ENCODE data around the gene POP7. TPM values are rescaled to one million over a fixed set of nuclear protein-coding genes. Genes with fewer than 3 reads are reported as not detected.

The POP7 gene
- total and polyA plus RNA-seq, 2 of the 4 experiments (the other 2 are of a cell fraction): 14.9 to 38.0 TPM

DNA sequence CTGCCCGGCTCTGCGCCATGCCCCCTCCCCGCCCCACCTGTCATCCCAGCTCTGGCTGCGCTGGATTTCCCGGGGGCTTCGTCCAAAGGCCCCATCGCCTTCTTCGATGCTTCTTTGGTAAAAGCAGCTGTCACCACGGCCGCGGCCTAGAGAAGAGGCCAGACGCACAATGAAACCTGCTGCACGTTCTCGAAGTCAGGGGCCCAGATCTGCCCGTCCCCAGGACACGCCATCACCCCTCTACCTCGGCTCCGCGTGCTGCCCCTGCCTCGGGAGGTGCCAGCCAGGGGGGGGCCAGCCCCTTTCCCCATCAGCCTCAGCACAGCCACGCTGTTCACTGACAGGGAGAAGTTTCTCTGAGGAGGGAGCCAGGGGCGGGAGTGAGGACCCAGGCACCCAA is 18.7 kb upstream of the POP7 start:
- TF ChIP-seq POLR2A (IDR thresholded peaks at IDR 0.05; ENCODE audit: low read depth, low read length): no peak
- TF ChIP-seq CHD1 (IDR thresholded peaks at IDR 0.05; ENCODE audit: low read depth, low read length): no peak
- TF ChIP-seq MAFK (IDR thresholded peaks at IDR 0.05; ENCODE audit: low read depth, low read length): no peak
- TF ChIP-seq MAZ (IDR thresholded peaks at IDR 0.05; ENCODE audit: borderline replicate concordance, low read depth, low read length): no peak
- TF ChIP-seq CEBPB (IDR thresholded peaks at IDR 0.05; ENCODE audit: low read depth, low read length): no peak
- no peak overlapping the region for H2AFZ ChIP-seq (replicated peaks; ENCODE audit: low read length, poor library complexity)
- no TSS peak for BruUV-seq (replicated peaks)
- POLR2A ChIA-PET (ENCODE audit: unreplicated experiment): interaction anchor here (0.6 kb wide), 1 partner anchor 10 kb away, joined by 7 read pairs; no protein-coding TSS in a partner anchor
- H3K36me3 ChIP-seq (ENCODE audit: control insufficient read depth, insufficient read depth, low read length): peaks cover 64% of the 10 kb centered on the region
- no peak for ATAC-seq (ENCODE audit: low read depth)
- H4K5ac ChIP-seq (ENCODE audit: low read depth, low read length): no peak overlapping the region
- H2BK120ac ChIP-seq (ENCODE audit: low read depth, low read length): no peak overlapping the region
- CTCF ChIA-PET: no interaction called here
- WGBS, 2 experiments (ENCODE audit: extremely low coverage in 2 of 2, insufficient read length in 1 of 2): 87% methylated on average over 13 of the region's 22 CpGs; no CpG with 5 or more reads in 1 of the 2 experiments
- no peak overlapping the region for H3K18ac ChIP-seq (ENCODE audit: low read depth, low read length)
- peaks cover 54% of the 10 kb centered on the region for H4K20me1 ChIP-seq (ENCODE audit: insufficient read depth, low read length)
- DNase-seq: no peak
- no peak overlapping the region for H3K23ac ChIP-seq (ENCODE audit: low read depth, low read length)
- H2AK9ac ChIP-seq (replicated peaks; ENCODE audit: low read depth, low read length, poor library complexity): no peak overlapping the region
- no peak overlapping the region for H2AK5ac ChIP-seq (ENCODE audit: low read depth, low read length)
- no peak overlapping the region for H3K56ac ChIP-seq (ENCODE audit: extremely low read depth, insufficient read depth, low read length)
- no peak overlapping the region for H3K4ac ChIP-seq (ENCODE audit: low read depth, low read length)
- no peaks in the 10 kb centered on the region for H3K9me1 ChIP-seq (ENCODE audit: insufficient read depth, low read length)
- no peak overlapping the region for H4K8ac ChIP-seq (ENCODE audit: low read depth in 2 of 2, low read length in 2 of 2)
- intact Hi-C loops (cut with micrococcal nuclease): no loop called here
- H4K91ac ChIP-seq (ENCODE audit: insufficient read depth, low read depth, low read length): no peak overlapping the region
- no peak overlapping the region for H2BK20ac ChIP-seq (ENCODE audit: low read depth, low read length)
- no peaks in the 10 kb centered on the region for H3K27me3 ChIP-seq (ENCODE audit: control insufficient read depth, insufficient read depth, low read length)
- H3K9ac ChIP-seq (ENCODE audit: low read depth, low read length): no peak overlapping the region
- in situ Hi-C loops (cut with MboI; ENCODE audit: low sequenced_read_pairs): no loop called here
- no peak overlapping the region for H3K4me2 ChIP-seq (ENCODE audit: low read depth, low read length)
- dilution Hi-C loops (cut with HindIII; ENCODE audit: low sequenced_read_pairs, unreplicated experiment): no loop called here
- H2BK5ac ChIP-seq (ENCODE audit: low read depth, low read length, poor library complexity, severe bottlenecking): no peak overlapping the region
- H3K4me1 ChIP-seq (ENCODE audit: control insufficient read depth, insufficient read depth, low read length): peaks cover 13% of the 10 kb centered on the region
- no peak overlapping the region for H3K27ac ChIP-seq (ENCODE audit: insufficient read depth, low read length)
- peaks cover 17 to 43% of the 10 kb centered on the region in 2 experiments for H3K79me1 ChIP-seq (ENCODE audit: low read depth in 1 of 2, low read length in 2 of 2)
- H3K14ac ChIP-seq (replicated peaks; ENCODE audit: low read depth, low read length): no peak overlapping the region
- H2BK15ac ChIP-seq (ENCODE audit: low read depth, low read length): no peak overlapping the region
- no peaks in the 10 kb centered on the region for H3K9me3 ChIP-seq (ENCODE audit: control insufficient read depth, insufficient read depth, low read length)
- no peak overlapping the region for H3K4me3 ChIP-seq (ENCODE audit: insufficient read depth, low read depth, low read length)

Measured in IMR-90 (cell line).